Astrocyte of the cerebellum (primary cell): ENCODE data around the gene ALOX5.
"Not testable (repeated sequence)": the region's sequence is repeated elsewhere in the genome, so short reads cannot be mapped to it uniquely, and the experiment has no call there.

Experiments used
- DNase-seq: peaks from one replicate; pipeline ENCODE4 v3.0.0-alpha.2; 2011; ENCODE audit warnings: low read depth
- H3K4me3 ChIP-seq: 2 replicates; pipeline ENCODE4 v1.5.1; 2011; ENCODE audit warnings: mild to moderate bottlenecking, low read depth, low read length, moderate library complexity
- CTCF ChIP-seq: IDR thresholded peaks from 2 replicates; pipeline ENCODE4 v1.5.1; 2012; ENCODE audit warnings: low read length, low read depth, moderate library complexity, mild to moderate bottlenecking; ENCODE audit errors: missing control alignments
- in situ Hi-C: cut with HindIII; loops from 2 replicates; pipeline ENCODE4 v1.10.0; 2017; ENCODE audit warnings: low sequenced_read_pairs

ALOX5 gene

DNA sequence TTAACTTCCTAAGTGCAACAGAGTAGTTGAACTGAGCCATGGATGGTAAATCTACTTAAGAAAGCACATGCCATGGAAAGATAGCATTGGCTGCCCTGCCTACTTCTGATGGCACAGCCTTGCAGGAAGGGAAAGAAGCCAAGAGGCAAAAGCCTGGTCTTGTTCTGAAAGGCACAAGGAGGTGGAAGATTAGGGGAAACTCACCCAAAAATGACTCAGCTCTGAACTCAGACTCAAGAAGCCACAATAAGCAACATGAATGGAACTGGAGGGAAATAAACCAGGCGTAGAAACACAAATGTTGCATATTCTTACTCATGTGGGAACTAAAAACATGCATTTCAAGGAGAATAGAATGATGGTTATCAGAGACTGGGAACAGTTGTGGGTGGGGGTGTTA is 20.8 kb upstream of the ALOX5 start:
- DNase-seq = no peak
- H3K4me3 ChIP-seq = no peak overlapping the region
- TF ChIP-seq CTCF = no peak
- in situ Hi-C loops = no loop called here

- no peak overlapping the region for H3K4me3 ChIP-seq
- no peak for TF ChIP-seq CTCF
- DNase-seq = no peak
- in situ Hi-C loops = no loop called here
Measured at GRCh38 chr10:45354261-45354660, 19.8 kb upstream of the ALOX5 start.

DNA sequence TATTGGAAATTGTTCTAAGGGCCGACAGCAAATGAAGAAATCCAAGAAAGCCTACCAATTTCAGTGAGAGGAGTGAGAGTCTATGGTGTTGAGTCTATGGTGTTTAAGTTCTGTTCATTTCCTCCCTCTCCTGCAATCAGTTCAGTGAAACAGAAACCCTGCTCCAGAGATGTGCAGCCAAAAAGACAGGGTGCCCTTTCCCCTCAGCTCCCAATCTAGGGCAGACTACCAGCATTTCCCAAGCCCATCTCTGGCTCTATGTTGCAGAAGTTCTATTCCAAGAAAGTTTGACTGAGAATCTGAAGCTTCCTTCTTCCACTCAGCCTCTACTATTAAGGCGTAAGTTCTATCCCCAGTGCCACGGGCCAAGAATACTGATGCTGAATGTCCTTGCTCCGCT is 18.5 kb upstream of the ALOX5 start:
- TF ChIP-seq CTCF = no peak
- in situ Hi-C loops = no loop called here
- H3K4me3 ChIP-seq = no peak overlapping the region
- DNase-seq = no peak

DNA sequence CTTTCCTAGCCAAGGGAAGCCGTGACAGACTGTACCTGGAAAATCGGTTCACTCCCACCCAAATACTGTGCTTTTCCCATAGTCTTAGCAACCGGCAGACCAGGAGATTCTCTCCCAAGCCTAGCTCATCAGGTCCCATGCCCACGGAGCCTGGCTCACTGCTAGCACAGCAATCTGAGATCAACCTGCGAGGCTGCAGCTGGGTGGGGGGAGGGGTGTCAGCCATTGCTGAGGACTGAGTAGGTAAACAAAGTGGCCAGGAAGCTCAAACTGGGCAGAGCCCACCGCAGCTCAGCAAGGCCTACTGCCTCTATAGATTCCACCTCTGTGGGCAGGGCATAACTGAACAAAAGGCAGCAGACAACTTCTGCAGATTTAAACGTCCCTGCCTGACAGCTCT is 15.1 kb upstream of the ALOX5 start:
- DNase-seq, in situ Hi-C loops, H3K4me3 ChIP-seq: not testable (repeated sequence)

GRCh38 chr10:45361983-45362799 is 11.8 kb upstream of the ALOX5 start:
- H3K4me3 ChIP-seq, in situ Hi-C loops, DNase-seq: not testable (repeated sequence)

DNA sequence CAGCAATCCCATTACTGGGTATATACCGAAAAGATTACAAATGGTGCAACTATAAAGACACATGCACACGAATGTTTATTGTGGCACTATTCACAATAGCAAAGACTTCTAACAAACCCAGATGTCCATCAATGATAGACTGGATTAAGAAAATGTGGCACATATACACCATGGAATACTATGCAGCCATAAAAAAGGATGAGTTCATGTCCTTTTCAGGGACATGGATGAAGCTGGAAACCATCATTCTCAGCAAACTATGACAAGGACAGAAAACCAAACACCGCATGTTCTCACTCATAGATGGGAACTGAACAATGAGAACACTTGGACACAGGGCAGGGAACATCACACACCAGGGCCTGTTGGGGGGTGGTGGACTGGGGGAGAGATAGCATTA is 6.4 kb upstream of the ALOX5 start:
- in situ Hi-C loops, DNase-seq, H3K4me3 ChIP-seq: not testable (repeated sequence)

DNA sequence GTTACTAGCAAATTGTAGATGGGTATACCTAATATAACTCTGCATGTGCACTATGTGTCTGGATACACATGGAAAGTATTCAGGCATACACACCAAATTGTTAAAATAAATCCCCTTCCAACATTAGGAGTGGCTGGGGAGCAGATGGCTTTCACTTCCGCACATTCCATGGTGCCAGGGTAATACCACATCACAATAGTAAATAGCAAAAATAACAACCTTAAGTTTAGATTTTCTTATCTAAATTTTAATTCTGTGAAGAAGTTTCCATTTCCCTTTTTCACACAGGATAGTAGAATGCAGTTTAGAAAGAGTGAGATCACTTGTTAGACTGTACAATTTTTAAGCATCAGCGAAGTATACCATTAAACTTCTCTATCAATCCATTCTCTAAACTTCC is 5.8 kb upstream of the ALOX5 start:
- no peak for TF ChIP-seq CTCF
- DNase-seq = no peak
- in situ Hi-C loops = no loop called here
- no peak overlapping the region for H3K4me3 ChIP-seq

- no peak for TF ChIP-seq CTCF
- no peak overlapping the region for H3K4me3 ChIP-seq
- in situ Hi-C loops = no loop called here
- no peak for DNase-seq
Measured at GRCh38 chr10:45370202-45370955, 3.6 kb upstream of the ALOX5 start.
